Nephron progenitor cell (in vitro differentiated cells): Measurements from ENCODE around the gene TXNRD2.
"Not testable (repeated sequence)": the region's sequence is repeated elsewhere in the genome, so short reads cannot be mapped to it uniquely, and the experiment has no call there.

Experiments used
- DNase-seq: peaks from one replicate; pipeline ENCODE4 v3.0.0; 2021
- H3K27ac Mint-ChIP-seq: 2 replicates; pipeline ENCODE4 v1.8.0; 2021; ENCODE audit warnings: mild to moderate bottlenecking, moderate library complexity, mixed read lengths
- H3K27me3 Mint-ChIP-seq: 2 replicates; pipeline ENCODE4 v1.8.0; 2021; ENCODE audit warnings: mild to moderate bottlenecking, low read depth, mixed read lengths; ENCODE audit not compliant: poor library complexity
- H3K36me3 Mint-ChIP-seq: 2 replicates; pipeline ENCODE4 v1.8.0; 2021; ENCODE audit warnings: low read depth, mixed read lengths
- H3K4me1 Mint-ChIP-seq: 2 replicates; pipeline ENCODE4 v1.8.0; 2021; ENCODE audit warnings: mixed read lengths
- H3K4me3 Mint-ChIP-seq: 2 replicates; pipeline ENCODE4 v1.8.0; 2021; ENCODE audit warnings: mild to moderate bottlenecking, moderate library complexity, mixed read lengths
- H3K9me3 Mint-ChIP-seq: 2 replicates; pipeline ENCODE4 v1.8.0; 2021; ENCODE audit warnings: mild to moderate bottlenecking, moderate library complexity, mixed read lengths
- TF ChIP-seq, protein P1 (sequence below): fragments of 200-600 bp; sonication (generic); IDR thresholded peaks from 2 replicates; pipeline ENCODE4 v1.5.0; 2021; ENCODE audit warnings: antibody characterized with exemption

TXNRD2 gene

DNA sequence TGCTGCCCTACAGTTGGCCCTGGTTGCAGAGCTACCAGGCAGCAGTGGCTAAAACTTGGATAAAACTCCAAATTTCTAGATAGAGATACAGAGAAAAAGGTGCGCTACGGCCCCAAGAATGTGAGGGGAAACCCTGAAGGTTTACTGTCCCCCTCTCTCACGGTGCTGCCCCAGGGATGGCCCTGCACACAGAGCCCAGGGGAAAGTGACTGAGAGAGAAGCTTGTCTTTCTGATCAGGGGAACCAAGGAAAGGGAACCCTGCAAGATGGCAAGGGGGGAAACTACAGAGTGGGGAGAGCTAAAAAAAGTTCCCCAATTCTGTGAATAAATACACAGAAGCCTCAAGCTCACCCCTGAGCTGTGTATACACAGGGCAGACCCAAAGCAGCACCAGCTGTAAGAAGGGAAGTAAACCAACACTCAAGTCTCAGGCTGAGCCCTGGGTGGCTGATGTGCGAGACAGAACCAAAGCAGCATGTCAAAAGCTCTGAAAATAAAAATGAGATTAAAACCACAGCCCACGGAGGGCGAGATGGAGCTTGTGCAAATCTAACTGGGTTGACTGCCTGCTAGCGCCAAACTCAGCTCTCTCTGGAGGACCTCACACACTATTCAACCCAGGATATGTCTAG lies 109.0 kb downstream of the TXNRD2 start:
- TF ChIP-seq, protein P1, sequence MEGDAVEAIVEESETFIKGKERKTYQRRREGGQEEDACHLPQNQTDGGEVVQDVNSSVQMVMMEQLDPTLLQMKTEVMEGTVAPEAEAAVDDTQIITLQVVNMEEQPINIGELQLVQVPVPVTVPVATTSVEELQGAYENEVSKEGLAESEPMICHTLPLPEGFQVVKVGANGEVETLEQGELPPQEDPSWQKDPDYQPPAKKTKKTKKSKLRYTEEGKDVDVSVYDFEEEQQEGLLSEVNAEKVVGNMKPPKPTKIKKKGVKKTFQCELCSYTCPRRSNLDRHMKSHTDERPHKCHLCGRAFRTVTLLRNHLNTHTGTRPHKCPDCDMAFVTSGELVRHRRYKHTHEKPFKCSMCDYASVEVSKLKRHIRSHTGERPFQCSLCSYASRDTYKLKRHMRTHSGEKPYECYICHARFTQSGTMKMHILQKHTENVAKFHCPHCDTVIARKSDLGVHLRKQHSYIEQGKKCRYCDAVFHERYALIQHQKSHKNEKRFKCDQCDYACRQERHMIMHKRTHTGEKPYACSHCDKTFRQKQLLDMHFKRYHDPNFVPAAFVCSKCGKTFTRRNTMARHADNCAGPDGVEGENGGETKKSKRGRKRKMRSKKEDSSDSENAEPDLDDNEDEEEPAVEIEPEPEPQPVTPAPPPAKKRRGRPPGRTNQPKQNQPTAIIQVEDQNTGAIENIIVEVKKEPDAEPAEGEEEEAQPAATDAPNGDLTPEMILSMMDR = no peak
- H3K36me3 Mint-ChIP-seq = no peaks in the 10 kb centered on the region
- H3K4me3 Mint-ChIP-seq = no peak overlapping the region
- no peaks in the 10 kb centered on the region for H3K4me1 Mint-ChIP-seq
- no peak for DNase-seq
- no peaks in the 10 kb centered on the region for H3K9me3 Mint-ChIP-seq
- peaks cover 18% of the 10 kb centered on the region for H3K27me3 Mint-ChIP-seq
- no peak overlapping the region for H3K27ac Mint-ChIP-seq

DNA sequence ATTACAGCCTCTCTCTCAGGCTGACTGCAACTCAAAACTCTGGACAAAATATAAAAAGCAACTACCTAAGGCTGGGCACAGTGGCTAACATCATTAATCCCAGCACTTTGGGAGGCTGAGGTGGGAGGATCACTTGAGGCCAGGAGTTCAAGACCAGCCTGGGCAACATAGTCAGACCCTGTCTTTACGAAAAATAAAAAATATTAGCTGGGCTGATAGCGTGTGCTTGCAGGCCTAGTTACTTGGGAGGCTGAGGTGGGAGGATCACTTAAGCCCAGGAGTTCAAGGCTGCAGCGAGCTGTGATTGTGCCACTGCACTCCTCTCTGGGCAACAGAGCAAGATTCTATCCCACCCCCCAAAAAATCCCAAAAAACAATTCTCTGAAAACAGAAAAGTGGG lies 109.6 kb downstream of the TXNRD2 start:
- H3K4me1 Mint-ChIP-seq, H3K9me3 Mint-ChIP-seq, H3K27ac Mint-ChIP-seq, H3K4me3 Mint-ChIP-seq, DNase-seq, H3K36me3 Mint-ChIP-seq: not testable (repeated sequence)
- peaks cover 17% of the 10 kb centered on the region for H3K27me3 Mint-ChIP-seq

DNA sequence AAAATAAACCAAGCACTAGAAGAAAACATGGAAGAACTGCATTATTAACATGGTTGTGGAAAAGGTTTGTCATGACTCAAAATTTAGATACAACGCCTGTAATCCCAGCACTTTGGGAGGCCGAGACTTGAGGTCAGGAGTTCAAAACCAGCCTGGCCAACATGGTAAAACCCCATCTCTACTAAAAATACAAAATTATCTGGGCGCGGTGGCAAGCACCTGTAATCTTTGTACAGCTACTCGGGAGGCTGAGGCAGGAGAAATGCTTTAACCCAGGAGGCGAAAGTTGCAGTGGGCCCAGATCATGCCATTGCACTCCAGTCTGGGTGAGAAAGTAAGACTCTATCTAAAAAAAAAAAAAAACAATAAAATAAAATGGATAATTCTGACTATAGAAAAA lies 110.6 kb downstream of the TXNRD2 start:
- TF ChIP-seq, protein P1 = no peak
- DNase-seq = no peak

DNA sequence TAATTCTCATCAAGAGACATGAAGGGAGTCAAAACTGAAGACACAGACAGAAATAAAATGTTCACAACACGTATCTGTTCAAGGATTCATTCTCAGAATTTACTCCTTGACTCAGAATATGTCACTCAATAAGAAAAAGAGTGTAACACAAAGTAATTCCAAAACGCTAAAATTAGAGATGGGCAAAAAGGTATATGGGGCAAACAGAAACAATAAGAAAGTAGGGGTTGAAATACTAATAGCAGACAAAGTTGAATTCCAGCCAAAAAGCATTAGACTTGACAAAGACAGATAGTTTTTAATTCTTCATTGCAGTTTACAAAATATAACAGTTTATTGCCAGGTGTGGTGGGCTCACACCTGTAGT lies 113.6 kb downstream of the TXNRD2 start:
- H3K27ac Mint-ChIP-seq = no peak overlapping the region
- H3K4me1 Mint-ChIP-seq = peaks cover 6% of the 10 kb centered on the region
- H3K9me3 Mint-ChIP-seq = peaks cover 12% of the 10 kb centered on the region
- DNase-seq = no peak
- peaks cover 3% of the 10 kb centered on the region for H3K27me3 Mint-ChIP-seq
- TF ChIP-seq, protein P1 = no peak
- no peak overlapping the region for H3K4me3 Mint-ChIP-seq
- peaks cover 13% of the 10 kb centered on the region for H3K36me3 Mint-ChIP-seq

More for the DNA sequence above, 110.6 kb downstream of the TXNRD2 start:
- H3K36me3 Mint-ChIP-seq = peaks cover 12% of the 10 kb centered on the region
- peaks cover 12% of the 10 kb centered on the region for H3K9me3 Mint-ChIP-seq
- H3K27ac Mint-ChIP-seq = no peak overlapping the region
- H3K27me3 Mint-ChIP-seq = peaks cover 12% of the 10 kb centered on the region
- no peak overlapping the region for H3K4me3 Mint-ChIP-seq
- no peaks in the 10 kb centered on the region for H3K4me1 Mint-ChIP-seq

DNA sequence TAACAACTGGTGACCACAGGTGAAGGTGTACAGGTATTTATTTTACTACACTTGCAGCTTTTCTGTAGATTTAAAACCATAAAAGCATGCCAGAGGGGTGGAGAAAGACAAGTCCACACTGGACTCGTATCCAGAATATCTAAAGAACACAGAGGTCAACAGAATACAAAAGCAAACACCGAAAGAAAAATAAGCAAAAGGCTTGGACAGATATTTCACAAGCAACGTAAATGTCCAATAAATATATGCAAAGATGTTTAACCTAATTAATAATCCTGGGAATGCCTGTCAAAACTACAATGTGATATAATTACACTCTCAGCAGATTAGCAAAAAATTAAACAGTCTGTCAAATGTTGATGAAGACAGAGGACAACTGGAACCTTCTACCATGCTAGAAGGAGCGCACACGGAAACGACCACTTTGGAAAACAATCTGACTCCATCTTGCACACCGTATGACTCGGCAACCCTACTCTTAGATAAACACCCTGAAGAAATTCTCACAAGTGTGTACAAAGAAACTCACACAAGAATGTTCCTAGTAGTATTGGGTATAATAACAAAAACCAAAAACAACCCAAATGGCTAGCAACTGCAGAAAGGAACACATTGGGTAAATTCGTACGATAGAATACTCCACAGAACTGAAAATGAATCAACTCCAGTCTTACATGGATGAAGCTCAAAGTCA lies 114.1 kb downstream of the TXNRD2 start:
- DNase-seq = no peak
- Mint-ChIP-seq H3K9me3 (peaks cover 12% of the 10 kb centered on the region), H3K4me3 (no peak overlapping the region), H3K27me3 (no peaks in the 10 kb centered on the region), H3K4me1 (peaks cover 6% of the 10 kb centered on the region), H3K27ac (no peak overlapping the region), H3K36me3 (peaks cover 13% of the 10 kb centered on the region)
- TF ChIP-seq, protein P1 = no peak

DNA sequence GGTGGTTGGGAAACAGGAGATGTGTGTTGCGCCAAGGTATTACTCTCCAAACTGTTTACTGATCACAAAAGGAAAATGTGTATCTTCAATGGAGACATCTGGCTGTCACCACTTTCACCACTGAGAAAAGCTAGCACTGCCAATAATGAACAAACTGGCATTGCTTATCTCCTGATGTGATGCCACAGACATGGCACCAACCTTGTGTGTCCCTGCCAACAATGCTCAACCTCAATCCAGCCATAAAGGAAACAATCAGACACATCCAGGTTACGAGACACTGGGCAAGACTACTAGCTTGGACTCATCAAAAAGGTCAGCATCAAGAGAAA lies 115.0 kb downstream of the TXNRD2 start:
- Mint-ChIP-seq H3K27ac (no peak overlapping the region), H3K4me1 (peaks cover 6% of the 10 kb centered on the region), H3K9me3 (peaks cover 12% of the 10 kb centered on the region), H3K36me3 (peaks cover 13% of the 10 kb centered on the region), H3K27me3 (no peaks in the 10 kb centered on the region), H3K4me3 (no peak overlapping the region)
- TF ChIP-seq, protein P1 = no peak
- no peak for DNase-seq
